Measurements from ENCODE around the gene HHATL.
"Not testable (repeated sequence)": the region's sequence is repeated elsewhere in the genome, so short reads cannot be mapped to it uniquely, and the experiment has no call there.

HHATL gene

DNA sequence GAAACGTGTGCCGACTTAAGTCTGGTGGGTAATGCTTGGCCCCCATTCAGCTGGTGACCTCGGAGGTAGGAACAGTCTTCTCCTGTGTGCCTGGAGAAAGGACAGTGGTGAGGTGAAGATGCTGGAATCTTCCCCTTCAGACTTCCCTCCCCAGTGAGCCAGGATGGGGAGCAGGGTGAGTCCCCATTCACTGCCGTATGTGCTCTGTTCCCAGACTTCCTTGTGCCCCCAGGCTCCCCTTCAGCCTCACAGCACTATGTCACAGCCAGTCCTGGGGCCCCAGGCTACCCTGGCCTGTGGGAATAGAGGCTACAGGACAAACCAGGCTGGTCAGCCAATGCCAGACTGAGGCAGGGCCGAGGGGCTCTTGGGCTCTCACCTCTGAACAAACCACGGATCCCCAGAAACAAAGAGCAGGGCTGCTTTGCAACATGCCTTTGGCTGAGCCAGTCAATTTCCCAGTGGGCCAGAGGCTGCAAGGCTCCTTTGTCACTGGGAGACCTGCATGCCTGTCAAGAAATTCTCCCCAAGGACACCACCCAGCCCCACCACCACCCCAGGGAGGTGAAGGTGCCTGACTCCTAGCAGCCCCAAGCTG lies 31.8 kb upstream of the HHATL start:
- no peak for DNase-seq (ENCODE audit: low spot score)

DNA sequence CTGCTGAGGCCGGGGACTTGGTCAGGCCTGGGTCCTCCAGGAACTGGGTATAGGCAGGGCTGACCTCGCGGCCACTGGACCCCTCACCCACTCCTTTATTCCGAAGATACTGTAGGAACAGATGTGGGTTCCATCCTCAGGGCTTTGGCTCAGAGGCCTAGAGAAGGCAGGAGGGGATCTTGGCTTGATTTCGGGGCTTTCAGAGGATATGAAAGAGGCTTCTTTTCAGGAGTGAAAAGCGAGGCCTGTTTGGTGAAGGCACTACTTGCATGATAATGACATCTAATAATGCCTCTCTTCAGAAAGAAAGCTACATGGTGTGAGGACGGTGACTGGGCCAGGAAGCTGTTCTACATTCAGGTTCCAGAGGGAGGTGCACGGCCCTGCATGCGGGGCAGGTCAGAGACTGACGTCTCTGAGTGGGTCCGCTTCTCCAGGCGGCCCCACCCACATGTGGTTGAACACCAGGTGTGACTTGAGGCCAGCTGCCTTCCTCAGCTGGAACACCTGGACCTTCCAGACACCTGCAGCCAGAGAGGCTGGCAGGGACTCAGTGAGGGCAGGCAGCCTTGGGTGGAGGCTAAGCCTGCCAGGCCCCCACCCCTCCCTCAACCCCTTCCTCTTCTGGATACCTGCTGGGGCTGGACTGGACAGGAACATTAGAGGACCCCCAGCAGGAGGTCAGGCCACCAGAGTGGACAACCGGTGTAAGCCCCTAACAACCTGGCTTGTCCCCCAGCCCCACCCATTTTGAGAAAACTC lies 31.1 kb upstream of the HHATL start:
- no peak for DNase-seq (ENCODE audit: low spot score)

DNA sequence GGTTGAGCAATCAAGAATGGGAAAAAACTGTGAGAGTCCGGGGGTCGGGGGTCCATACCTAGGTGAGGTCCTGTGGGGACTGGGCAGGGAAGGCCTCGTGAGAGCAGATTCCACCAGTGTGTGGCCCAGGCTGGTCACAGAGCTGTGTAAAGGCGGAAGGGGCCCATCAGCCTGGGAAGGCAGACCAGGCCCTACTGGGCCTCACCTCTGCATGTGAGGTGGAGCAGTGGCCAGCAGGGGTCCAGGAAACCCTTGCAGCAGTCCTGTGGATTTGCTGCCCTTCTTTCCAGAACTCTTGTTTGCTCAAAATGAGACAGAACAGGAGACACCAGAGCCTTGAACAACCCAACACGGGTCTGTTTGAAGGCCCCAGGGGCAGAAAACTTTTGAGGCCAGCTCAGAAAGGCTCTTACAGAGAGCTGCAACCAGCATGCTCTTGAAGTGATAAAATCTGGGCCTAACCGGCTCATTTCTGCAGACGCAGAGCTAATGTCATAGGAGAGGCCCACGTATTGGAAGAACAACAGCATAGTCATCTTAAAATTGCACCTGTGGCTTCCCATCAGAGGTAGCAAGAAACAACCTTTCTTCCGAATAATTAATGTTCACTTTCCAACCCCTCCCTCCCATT lies 30.3 kb upstream of the HHATL start:
- DNase-seq (ENCODE audit: low spot score) = no peak

DNA sequence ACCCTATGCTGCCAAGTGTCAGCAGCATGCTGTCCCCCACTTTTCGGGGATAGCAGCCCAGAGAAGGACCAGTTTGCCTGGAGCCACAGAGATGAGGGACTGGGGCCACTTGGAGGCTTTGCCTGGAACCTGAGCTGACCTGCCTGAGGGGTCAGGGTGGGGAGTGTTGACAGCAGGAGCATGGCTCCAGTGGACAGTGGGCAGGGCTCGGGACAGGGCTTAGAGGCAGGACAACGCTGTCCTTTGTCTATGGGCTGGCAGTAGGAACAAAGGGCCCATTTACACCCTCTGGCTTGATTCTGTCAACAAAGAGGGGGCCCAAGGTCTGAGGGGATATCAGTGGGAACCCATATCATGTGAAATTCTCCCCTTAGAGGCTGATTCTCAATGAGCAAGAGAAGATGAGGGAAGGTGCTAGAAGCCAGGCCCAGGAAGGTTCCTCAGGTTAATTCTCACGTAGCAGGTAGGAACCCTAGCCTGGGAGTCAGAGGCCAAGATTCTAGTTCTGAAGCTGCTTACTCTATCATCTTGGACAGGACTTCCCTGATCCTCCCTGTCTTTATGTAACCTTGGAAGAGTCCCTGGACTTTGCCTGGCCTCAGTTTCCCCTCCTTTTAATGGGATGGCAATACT lies 29.7 kb upstream of the HHATL start:
- DNase-seq (ENCODE audit: low spot score) = no peak

DNA sequence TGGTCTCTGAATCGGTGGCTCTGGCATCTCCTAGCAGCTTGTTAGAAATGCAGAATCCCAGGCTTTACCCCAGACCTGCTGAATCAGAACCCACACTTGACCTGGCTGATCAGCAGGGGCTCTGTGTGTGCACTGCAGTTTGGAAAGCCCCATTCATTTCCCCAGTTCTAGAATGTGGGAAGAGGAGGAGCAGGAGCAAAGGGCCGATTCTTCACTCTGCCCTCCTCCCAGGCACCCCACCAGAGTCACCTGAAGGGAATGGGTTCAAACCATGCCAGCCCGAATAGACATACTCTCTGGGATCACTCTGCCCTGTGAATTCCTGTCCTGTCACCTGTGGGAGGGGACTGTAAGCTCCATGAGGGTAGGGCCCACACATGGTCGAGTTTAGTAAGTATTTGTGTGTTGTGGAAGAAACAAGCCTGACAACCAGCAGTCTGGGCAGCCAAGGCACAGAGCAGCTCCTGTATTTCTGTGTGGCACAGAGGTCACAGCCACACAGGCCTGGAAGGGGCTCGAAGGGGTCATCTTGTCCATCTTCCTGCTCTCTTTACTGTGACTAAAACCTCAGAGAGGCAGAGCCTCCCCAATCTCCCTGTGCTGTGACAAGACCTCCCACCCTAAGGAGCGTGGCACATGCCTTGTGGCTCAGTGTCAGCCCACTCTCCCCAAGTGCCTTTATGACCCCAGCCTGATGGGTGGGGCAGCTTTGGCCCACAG lies 29.0 kb upstream of the HHATL start:
- DNase-seq (ENCODE audit: low spot score) = no peak

DNA sequence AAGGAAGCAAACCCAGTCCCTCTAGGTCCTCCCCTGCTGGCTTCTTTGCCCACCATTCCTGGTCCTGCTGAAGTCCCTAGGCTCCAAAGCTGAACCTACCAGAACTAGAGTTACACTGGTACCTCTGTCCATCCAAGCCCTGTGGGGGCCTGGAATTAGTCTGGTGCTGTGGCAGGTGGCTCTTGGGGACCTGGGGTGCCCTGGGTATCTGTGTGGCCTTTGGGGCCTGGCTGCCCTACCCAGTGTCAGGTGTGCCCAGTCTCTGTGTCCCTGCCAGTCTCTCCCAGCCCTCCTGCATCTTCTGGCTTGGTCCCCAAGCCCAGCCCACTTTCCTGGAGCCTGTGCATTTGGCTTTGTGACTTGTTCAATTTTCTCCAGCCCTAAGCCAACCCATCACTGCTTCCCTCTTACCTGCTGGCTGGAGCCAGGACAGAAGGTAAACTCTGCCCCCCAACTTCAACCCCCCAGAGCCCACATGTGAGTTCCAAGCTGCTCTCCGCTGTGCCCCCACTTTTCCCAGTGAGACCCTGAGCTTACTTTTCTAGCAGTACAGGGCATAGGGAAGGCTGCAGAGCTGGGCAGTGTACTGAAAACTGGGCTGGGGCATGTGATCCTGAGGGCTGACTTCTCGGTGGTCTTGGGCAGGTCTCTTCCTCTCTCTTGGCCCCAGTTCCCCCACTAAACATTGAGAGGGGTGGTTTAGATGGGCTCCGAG lies 28.3 kb upstream of the HHATL start:
- no peak for DNase-seq (ENCODE audit: low spot score)

DNA sequence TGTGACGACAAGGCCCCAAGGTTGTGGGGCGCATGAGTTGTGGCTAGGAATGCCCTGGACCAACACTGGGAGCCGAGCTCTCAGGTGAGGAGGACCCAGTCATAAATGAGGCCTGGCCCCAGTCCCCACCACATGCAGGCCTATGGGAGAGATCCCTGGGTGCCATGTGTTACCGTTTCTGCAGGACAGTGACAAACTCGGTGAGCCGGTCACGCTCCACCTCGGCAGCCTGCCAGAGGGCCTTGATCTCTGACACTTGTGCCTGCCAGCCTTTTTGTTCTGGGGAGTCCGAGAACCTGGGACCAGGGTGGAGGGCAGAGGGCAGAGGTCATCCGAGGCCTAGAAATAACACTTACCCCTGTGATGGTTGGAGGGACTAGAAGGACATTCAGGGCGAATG lies 27.7 kb upstream of the HHATL start:
- no peak for DNase-seq (ENCODE audit: low spot score)

DNA sequence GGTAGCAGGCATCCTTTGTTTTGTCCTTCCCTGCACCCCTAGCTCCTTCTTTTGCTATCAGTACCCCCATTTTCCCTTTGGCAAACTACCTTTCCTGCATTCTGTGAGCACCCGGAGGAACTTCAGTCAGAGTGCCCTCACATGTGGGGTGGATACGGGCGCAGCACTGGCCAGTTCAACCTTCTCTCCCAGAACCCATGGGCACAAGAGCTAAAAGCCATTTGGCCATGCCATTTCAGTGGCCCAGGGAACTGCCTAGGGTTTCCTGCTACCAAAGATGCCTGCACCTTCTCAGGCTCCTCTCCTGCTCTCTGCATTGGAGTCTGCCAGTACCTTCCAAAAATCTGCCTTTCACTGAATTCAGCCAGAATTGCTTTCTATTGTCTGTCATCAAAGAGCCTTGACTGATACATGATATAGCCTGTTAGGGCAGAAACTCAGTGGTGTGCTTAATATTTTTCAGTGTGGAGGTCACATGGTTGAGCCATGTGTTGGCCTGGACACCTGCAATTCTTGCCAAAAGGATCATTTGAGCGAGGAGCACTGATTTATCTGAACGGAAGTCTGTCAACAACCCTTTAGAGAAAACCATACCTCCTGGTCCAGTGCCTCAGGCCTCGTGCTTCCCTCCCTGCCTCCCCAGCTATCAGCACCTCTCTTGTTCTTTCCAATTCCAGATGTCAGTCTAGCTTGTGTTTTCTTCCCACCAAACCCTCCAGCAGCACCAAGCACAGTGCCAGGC lies 27.0 kb upstream of the HHATL start:
- no peak for DNase-seq (ENCODE audit: low spot score)

DNA sequence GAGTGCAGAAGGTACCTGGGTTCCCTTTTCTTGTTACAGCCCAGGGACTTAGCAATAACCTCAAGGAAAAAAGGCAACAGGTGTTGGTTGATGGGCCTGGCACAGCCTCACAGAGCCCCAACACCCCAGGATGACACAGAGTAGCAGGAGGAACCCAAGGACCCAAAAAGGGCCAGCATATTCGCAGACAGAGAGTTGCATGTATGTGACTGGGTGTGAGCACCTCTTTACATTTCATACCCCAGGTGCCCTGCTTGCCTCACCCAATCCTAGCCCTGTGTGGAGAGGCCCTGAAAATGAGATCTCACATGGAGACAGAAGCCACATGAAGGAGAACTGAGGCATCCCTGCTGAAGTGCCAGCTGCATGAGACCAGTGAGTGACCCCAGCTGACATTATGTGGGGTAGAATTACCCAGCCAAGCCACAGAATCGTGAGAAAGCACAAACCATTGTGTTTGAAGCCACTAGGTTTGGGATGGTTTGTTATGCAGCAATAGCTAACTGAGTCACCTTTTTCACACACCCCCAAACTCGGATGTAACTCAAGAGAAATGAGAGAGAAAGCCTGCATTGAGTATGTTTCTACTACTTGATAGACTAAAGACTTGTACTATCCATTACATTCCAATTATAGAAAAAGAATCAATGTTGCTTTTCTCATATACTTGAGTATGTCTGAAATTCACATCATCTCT lies 26.2 kb upstream of the HHATL start:
- no peak for DNase-seq (ENCODE audit: low spot score)

DNA sequence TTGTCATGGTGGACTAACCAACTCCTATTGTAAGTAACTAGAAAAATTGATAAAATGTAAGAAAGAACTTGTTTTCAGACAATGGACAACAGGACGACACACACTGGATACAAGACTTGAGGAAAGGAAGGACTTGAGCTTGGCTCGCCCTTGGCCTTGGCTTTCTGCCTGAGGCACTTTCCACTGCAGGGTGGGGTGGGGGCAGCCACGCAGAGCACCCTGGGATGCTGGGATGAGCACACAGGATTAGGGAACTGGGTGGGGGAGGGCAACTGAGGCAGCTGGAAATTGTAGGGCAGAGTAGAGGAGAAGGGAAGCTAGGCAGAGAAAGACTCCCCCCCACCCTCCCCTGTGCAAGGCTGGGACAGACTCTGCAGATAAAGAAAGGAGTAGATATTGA lies 25.5 kb upstream of the HHATL start:
- DNase-seq (ENCODE audit: low spot score) = no peak

DNA sequence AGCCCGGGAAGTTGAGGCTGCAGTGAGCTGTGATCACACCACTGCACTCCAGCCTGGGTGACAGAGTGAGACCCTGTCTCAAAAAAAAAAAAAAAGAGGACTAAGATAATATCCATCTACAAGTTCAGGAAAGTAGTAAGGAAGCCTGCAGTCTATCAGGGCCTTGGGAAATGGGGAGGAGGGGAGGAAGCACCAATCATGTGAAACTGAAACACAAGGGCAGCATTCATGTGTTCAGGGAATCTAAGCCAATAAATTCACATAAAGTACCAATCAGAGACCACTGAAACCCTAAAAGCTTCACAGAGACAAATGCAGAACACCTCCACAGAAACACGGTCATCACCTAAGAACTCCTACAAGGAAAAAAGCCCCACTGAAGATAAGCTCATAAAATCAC lies 22.9 kb upstream of the HHATL start:
- DNase-seq (ENCODE audit: low spot score) = no peak

DNA sequence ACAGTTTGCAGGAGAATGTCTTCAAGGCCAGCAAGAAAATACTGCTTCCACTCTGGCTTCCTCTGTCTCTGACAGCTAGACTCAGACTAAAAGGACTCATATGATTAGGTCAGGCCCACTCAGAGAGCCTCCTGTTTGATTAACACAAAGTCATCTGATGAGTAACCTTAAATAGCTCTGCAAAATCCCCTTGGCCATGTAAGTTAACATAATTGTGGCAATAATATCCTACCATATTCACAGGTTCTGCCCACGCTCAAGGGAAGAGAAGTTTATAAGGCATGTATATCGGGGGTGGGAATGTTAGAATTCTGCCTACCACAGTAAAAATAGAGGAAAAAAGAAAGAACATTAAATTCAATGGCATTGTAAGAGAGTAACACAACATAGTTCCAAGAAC lies 20.6 kb upstream of the HHATL start:
- DNase-seq (ENCODE audit: low spot score) = no peak

DNA sequence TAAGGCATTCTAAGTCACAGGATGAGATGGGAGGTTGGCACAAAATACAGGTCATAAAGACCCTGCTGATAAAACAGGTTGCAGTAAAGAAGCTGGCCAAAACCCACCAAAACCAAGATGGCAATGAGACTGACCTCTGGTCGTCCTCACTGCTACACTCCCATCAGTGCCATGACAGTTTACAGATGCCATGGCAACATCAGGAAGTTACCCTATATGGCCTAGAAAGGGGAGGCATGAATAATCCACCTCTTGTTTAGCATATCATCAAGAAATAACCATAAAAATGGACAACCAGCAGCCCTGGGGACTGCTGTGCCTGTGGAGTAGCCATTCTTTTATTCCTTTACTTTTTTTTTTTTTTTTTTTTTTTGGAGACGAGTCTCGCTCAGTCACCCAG lies 19.8 kb upstream of the HHATL start:
- DNase-seq (ENCODE audit: low spot score) = not testable (repeated sequence)

DNA sequence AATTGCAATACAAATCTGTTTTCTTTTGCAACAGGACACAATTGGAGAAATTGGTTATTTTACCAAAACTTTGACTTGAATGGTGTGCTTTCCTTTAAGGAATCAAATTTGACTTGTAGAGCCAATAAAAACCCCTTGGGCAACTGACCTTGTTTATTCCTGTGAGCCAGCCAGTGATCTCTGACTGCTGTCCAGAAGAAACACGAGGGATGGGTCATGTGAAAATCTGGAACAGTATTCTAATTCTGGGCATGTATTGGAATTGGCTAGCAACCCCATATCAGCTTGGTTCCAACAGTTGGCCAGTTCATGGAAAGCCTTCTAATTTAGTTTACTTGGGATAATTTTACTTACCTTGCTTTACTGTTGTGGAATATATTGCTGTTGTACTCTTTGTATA lies 19.1 kb upstream of the HHATL start:
- no peak for DNase-seq (ENCODE audit: low spot score)

DNA sequence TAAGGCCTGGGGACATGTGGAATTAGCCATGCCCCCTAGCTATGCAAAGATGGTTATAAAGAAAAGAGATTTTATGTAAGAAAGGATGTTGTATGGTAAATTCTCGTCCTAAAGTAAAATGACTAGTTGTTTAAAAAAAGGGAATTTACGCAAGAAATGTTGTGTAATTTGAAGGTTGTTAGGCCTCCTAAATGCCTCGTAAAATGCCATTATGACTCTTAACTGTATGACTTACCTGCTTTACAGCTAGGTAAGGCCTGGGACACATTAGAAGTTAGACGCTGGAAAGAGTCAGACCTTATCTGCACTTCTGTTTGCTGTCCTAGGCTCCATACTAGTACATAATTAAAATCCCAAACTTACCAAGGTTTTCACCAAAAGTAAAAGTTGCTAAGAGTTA lies 17.5 kb upstream of the HHATL start:
- no peak for DNase-seq (ENCODE audit: low spot score)

DNA sequence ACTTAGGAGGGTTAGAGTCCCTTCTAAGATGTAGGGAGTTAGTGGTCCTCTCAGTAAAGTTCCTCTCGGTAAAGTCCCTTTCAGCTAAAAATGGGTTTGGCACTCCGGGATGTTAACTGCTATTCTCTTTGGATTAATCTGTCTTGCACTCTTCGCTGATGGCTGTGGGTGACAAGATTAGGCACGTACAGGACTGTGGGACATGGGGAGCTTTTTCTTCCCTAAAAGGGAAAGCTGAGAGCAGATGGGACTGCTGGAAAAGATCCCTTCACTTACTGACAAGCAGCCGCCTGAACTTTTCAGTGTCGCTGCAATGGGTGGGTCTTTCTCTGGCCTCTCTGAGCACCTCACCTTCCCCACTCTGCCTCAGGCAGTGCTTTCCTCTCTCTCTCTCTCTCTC lies 16.4 kb upstream of the HHATL start:
- DNase-seq (ENCODE audit: low spot score) = no peak

DNA sequence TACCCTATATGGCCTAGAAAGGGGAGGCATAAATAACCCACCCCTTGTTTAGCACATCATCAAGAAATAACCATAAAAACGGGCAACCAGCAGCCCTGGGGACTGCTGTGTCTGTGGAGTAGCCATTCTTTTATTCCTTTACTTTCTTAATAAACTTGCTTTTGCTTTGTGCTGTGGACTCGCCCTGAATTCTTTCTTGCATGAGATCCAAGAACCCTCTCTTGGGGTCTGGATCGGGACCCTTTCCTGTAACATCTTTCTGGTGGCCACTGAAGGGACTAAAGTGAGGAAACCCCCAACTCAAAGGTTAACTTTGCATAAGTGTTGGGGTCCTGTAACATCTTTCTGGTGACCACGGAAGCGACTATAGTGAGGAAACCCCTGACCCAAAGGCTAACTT lies 15.7 kb upstream of the HHATL start:
- no peak for DNase-seq (ENCODE audit: low spot score)

DNA sequence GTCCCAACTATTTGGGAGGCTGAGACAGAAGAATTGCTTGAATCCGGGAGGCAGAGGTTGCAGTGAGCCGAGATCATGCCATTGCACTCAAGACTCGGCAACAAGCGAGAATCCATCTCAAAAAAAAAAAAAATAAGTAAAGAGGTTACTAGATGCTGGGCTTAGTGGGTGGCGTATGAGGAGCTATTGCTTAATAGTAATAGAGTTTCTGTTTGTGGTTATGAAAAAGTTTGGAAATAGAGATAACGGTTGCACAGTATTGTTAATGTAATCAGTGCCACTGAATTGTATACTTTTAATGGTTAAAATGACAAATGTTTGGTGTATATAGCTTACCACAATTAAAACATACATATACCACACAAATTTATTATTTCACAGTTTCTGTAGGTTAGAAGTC lies 14.7 kb upstream of the HHATL start:
- DNase-seq (ENCODE audit: low spot score) = no peak

DNA sequence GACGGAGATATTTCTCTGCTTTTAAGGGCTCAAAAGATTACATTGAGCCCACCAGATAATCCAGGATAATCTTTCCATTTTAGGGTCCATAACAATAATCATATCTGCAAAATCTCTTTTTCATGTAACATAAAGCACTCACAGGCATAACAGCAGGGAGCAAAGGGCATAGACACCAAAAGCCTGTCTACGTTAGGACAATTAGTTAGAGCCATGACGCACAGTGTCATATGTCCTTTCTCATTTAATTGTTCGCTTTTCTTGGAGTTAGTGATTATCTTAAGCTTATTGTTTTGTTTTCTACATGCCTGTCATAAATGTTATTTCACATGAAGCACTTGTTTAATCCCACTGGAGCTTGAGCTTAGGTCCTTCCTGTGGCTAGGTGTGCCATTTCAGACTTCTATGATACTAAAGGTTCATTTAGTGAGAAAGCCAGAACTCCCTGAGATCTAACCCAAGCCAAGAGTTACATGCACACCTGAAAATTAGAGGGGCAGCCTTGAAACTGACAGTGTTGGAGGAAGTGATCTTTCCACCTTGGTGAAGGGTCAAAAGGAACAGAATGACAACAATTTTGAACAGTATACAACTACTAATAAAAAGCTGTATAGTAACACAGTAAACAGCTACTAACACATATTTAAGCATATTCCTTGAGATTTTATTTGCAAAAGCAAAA lies 11.7 kb upstream of the HHATL start:
- DNase-seq (ENCODE audit: low spot score) = no peak

DNA sequence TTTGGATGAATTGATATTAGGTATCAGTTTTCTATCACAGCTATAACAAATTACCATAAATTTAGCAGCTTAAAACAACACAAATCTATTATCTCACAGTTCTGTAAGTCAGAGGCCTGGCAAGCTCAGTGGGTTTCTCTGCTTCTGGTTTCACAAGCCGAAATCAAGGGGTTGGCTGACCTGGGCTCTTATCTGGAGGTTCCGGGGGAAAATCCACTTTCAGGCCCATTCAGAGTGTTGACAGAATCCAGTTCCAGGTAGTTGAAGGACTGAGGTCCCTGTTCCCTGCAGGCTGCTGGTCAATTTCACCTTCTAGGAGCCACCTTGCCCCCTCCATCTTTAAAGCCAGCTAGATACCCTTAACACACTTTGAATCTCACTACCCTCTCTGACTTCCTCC lies 11.1 kb upstream of the HHATL start:
- no peak for DNase-seq (ENCODE audit: low spot score)
